H1 (cell line): ENCODE results near the gene MLLT6. TPM values are rescaled to one million over a fixed set of nuclear protein-coding genes. Genes with fewer than 3 reads are reported as not detected.

Source experiments
- BCL11A ChIP-seq, 2 experiments: IDR thresholded peaks; one replicate each; pipeline ENCODE4 v1.6.1; 2011; ENCODE audit warnings: low read depth in 2 of 2, low read length in 2 of 2, mild to moderate bottlenecking in 2 of 2
- CEBPB ChIP-seq: IDR thresholded peaks from 2 replicates; pipeline ENCODE4 v1.6.1; 2012; ENCODE audit warnings: low read depth, low read length
- CHD1 ChIP-seq: IDR thresholded peaks from 2 replicates; pipeline ENCODE4 v1.6.1; 2012; ENCODE audit warnings: low read depth, low read length, improper control_type of control experiment
- CREB1 ChIP-seq: IDR thresholded peaks from 2 replicates; pipeline ENCODE4 v1.6.1; 2012; ENCODE audit warnings: inconsistent platforms
- GTF2F1 ChIP-seq: IDR thresholded peaks from 2 replicates; pipeline ENCODE4 v1.6.1; 2012; ENCODE audit warnings: low read depth, low read length, improper control_type of control experiment, borderline replicate concordance
- KDM1A ChIP-seq: fragments of 200-600, 300-600 bp; sonication (generic); IDR thresholded peaks from 2 replicates; pipeline ENCODE4 v1.7.1; 2016; ENCODE audit warnings: mild to moderate bottlenecking, low read length, borderline replicate concordance
- KDM5A ChIP-seq: fragments of 200-600 bp; IDR thresholded peaks from 2 replicates; pipeline ENCODE4 v1.7.1; 2012; ENCODE audit warnings: mild to moderate bottlenecking, low read length, inconsistent platforms, mixed read lengths
- NANOG ChIP-seq: IDR thresholded peaks from 2 replicates; pipeline ENCODE4 v1.6.1; 2011; ENCODE audit warnings: low read length, low read depth, mild to moderate bottlenecking, inconsistent platforms; ENCODE audit not compliant: insufficient read depth, poor library complexity, severe bottlenecking
- NRF1 ChIP-seq: IDR thresholded peaks from 2 replicates; pipeline ENCODE4 v1.6.1; 2011; ENCODE audit warnings: mild to moderate bottlenecking, low read depth, low read length, improper control_type of control experiment
- PHF8 ChIP-seq: fragments of 200-600 bp; sonication (generic); conservative IDR thresholded peaks from 2 replicates; pipeline ENCODE4 v1.7.1; 2012; ENCODE audit warnings: low read depth, mild to moderate bottlenecking, inconsistent platforms, low read length, moderate library complexity
- SAP30 ChIP-seq: fragments of 300-600 bp; sonication (generic); IDR thresholded peaks from 2 replicates; pipeline ENCODE4 v1.7.1; 2012; ENCODE audit warnings: low read length, moderate library complexity, mild to moderate bottlenecking, inconsistent platforms; ENCODE audit not compliant: insufficient read depth, insufficient replicate concordance
- SIX5 ChIP-seq: IDR thresholded peaks from 2 replicates; pipeline ENCODE4 v1.6.1; 2011; ENCODE audit warnings: mild to moderate bottlenecking, low read depth, low read length
- TBP ChIP-seq: IDR thresholded peaks from 2 replicates; pipeline ENCODE4 v1.6.1; 2011; ENCODE audit warnings: low read depth, low read length, improper control_type of control experiment
- polyA plus RNA-seq, 7 experiments: library from polyadenylated mRNA; depleted of rRNA in 3 of 7; stranded (reverse) in 5 of 7; unstranded in 2 of 7; fragments of >200 nt in 5 of 7; fragments of 200-250 nt in 2 of 7; gene quantifications; 1 replicate in 5 of 7; 2 replicates in 1 of 7; 4 replicates in 1 of 7; pipeline versions ENCODE4 v1.2.1 to v1.2.3, GENCODE V29; 2011 to 2013; ENCODE audit warnings: missing spikeins in 2 of 7, mixed read lengths in 2 of 7
- total RNA-seq: library from RNA; stranded (reverse); fragmentation: NEBNext Ultra II Directional; extraction: Animal tissue kit (Norgen Biotek cat#: 25700); gene quantifications from 2 replicates; pipeline ENCODE4 v1.2.1, GENCODE V29; 2021
- TF ChIP-seq, protein P1 (sequence below), 3 experiments: IDR thresholded peaks; 1 replicate in 2 of 3; 2 replicates in 1 of 3; pipeline versions ENCODE4 v1.5.1 to v1.6.1; 2011; ENCODE audit warnings: low read length in 3 of 3, mild to moderate bottlenecking in 3 of 3, inconsistent platforms in 2 of 3, low read depth in 1 of 3, moderate library complexity in 1 of 3; ENCODE audit not compliant: insufficient read depth in 1 of 3; ENCODE audit errors: control extremely low read depth in 1 of 3

MLLT6 gene
- total and polyA plus RNA-seq, 2 of the 8 experiments (the other 6 are each of a cell fraction or from before 2014, with no cell fraction given): 6.5 to 8.0 TPM

DNA sequence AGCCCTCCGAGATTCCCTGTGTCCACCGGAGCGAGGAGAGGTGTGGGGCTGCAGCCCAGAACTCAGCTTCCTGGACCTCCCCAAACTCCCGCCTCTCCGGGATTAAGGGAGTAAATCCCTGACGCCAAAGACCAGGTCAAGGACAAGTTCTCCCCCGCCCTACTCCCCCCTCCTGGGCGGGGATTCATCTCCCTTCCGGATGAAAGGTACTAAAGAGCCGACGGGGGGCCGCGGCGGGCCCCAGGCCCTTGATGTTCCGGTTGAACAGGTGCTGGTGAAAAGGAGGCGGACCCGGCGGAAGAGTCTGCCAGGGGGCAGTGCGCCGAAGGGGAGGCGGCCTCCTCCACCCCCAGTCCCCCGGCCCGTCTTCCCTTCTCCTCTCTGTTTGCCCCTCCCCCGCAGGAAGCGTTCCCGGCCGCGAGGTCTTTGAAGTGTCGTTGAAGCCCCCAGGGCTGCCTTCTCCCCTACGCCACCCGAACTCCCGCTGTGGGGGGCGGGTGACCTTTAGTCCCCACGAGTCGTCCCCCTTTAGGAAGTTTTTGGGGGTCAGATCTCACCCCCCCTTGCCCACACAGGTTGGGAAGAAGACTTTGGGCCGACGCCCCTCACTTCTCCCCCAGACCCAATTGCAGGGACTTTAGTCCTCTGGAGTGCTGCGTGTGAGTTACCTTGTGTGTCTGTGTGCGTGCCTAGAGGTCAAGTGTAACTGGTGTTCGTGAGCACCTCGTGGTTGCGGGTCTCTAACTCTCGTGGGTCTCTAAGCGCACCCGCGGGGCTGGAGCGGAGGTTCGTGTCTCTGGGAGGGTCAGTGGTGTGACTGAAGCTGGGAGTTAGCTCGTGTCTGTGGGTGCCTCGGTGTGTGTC is 1.1 kb upstream of the MLLT6 start (continued):
- TF ChIP-seq, protein P1, sequence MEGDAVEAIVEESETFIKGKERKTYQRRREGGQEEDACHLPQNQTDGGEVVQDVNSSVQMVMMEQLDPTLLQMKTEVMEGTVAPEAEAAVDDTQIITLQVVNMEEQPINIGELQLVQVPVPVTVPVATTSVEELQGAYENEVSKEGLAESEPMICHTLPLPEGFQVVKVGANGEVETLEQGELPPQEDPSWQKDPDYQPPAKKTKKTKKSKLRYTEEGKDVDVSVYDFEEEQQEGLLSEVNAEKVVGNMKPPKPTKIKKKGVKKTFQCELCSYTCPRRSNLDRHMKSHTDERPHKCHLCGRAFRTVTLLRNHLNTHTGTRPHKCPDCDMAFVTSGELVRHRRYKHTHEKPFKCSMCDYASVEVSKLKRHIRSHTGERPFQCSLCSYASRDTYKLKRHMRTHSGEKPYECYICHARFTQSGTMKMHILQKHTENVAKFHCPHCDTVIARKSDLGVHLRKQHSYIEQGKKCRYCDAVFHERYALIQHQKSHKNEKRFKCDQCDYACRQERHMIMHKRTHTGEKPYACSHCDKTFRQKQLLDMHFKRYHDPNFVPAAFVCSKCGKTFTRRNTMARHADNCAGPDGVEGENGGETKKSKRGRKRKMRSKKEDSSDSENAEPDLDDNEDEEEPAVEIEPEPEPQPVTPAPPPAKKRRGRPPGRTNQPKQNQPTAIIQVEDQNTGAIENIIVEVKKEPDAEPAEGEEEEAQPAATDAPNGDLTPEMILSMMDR (IDR thresholded peaks at IDR 0.05; ENCODE audit: control extremely low read depth in 1 of 3, insufficient read depth in 1 of 3, low read depth in 1 of 3, low read length in 3 of 3): no peak
- TF ChIP-seq PHF8: no peak
- no peak for TF ChIP-seq TBP
- TF ChIP-seq NRF1: no peak
- no peak for TF ChIP-seq KDM5A
- TF ChIP-seq CEBPB: no peak
- TF ChIP-seq CREB1: no peak
- no peak for TF ChIP-seq CHD1
- no peak for TF ChIP-seq SIX5
- peak; percentile 72 for TF ChIP-seq NANOG
- peak; percentile 24 for TF ChIP-seq SAP30
- no peak for TF ChIP-seq GTF2F1
- peak; percentile 11; the same call in 1 of the 2 replicates for TF ChIP-seq KDM1A
- TF ChIP-seq BCL11A (IDR thresholded peaks at IDR 0.05; ENCODE audit: low read depth in 2 of 2, low read length in 2 of 2): no peak
